Measurements from ENCODE around the gene DMBX1. TPM values are rescaled to one million over a fixed set of nuclear protein-coding genes. Genes with fewer than 3 reads are reported as not detected.

Gene DMBX1
- total and polyA plus RNA-seq, 9 of the 15 experiments (the other 6 are each of a cell fraction or from before 2014, with no cell fraction given): 0.25 to 4.3 (median 1.0) TPM

DNA sequence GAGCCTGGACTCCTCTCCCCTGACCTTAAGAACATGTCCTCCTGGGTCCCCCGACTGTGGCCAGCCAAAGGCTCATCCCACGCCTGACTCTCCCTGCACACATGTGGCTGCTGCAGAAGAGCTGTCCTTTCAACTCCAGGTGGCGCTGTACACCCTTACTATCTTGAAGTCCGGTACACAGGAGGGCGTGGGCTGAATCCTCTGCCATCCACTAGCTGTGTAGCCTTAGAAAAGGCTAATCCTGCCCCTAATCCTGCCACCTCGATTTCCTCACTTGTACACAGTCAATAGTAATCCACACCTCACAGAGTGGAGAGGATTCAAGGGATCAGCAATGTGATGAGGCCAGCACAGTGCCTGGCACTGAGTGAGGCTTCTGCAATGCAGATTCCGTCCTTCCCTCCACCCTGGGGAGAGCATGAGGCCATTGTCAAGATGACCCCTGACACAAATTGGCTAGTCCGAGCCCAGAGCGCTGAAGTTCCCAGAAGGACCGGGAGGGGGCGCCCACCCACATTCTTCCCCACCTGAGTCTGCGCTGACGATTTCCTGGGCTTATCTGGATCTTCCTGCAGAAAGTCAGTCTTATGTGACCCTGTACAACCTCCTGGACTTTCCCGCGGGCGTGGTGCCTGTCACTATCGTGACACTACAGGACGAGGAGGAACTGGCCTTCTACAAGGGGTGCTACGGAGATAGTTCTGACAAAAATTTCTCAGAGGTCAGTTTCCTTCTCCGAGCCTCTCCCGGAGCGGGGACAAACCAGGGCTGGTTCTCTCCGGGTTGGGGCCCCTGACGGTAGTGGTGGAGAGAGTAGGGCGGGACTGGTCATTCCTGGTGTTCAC is 47.1 kb upstream of the DMBX1 start (continued):
- TF ChIP-seq, protein P1, sequence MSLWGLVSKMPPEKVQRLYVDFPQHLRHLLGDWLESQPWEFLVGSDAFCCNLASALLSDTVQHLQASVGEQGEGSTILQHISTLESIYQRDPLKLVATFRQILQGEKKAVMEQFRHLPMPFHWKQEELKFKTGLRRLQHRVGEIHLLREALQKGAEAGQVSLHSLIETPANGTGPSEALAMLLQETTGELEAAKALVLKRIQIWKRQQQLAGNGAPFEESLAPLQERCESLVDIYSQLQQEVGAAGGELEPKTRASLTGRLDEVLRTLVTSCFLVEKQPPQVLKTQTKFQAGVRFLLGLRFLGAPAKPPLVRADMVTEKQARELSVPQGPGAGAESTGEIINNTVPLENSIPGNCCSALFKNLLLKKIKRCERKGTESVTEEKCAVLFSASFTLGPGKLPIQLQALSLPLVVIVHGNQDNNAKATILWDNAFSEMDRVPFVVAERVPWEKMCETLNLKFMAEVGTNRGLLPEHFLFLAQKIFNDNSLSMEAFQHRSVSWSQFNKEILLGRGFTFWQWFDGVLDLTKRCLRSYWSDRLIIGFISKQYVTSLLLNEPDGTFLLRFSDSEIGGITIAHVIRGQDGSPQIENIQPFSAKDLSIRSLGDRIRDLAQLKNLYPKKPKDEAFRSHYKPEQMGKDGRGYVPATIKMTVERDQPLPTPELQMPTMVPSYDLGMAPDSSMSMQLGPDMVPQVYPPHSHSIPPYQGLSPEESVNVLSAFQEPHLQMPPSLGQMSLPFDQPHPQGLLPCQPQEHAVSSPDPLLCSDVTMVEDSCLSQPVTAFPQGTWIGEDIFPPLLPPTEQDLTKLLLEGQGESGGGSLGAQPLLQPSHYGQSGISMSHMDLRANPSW (CRISPR knock-in tag; IDR thresholded peaks at IDR 0.05): no peak
- TF ChIP-seq MAFK (IDR thresholded peaks at IDR 0.05; ENCODE audit: low read length): no peak
- peak; percentile 98 for TF ChIP-seq RBBP5 (IDR thresholded peaks at IDR 0.05; ENCODE audit: borderline replicate concordance, insufficient read depth, low read length, poor library complexity, severe bottlenecking)
- TF ChIP-seq ZZZ3 (IDR thresholded peaks at IDR 0.05): peak; percentile 98
- TF ChIP-seq, protein P2, sequence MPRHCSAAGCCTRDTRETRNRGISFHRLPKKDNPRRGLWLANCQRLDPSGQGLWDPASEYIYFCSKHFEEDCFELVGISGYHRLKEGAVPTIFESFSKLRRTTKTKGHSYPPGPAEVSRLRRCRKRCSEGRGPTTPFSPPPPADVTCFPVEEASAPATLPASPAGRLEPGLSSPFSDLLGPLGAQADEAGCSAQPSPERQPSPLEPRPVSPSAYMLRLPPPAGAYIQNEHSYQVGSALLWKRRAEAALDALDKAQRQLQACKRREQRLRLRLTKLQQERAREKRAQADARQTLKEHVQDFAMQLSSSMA (CRISPR knock-in tag; IDR thresholded peaks at IDR 0.05): peak; percentile 81; the same call in 1 of the 2 replicates
- peak; percentile 96; the same call in 1 of the 2 replicates for TF ChIP-seq KAT7 (CRISPR knock-in tag; IDR thresholded peaks at IDR 0.05; ENCODE audit: borderline replicate concordance)
- TF ChIP-seq, protein P3, sequence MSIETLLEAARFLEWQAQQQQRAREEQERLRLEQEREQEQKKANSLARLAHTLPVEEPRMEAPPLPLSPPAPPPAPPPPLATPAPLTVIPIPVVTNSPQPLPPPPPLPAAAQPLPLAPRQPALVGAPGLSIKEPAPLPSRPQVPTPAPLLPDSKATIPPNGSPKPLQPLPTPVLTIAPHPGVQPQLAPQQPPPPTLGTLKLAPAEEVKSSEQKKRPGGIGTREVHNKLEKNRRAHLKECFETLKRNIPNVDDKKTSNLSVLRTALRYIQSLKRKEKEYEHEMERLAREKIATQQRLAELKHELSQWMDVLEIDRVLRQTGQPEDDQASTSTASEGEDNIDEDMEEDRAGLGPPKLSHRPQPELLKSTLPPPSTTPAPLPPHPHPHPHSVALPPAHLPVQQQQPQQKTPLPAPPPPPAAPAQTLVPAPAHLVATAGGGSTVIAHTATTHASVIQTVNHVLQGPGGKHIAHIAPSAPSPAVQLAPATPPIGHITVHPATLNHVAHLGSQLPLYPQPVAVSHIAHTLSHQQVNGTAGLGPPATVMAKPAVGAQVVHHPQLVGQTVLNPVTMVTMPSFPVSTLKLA (conservative IDR thresholded peaks at IDR 0.05): peak; percentile 89 to 90
- peak in 1 of 2 experiments; percentile 23; a peak in 1 of 4 replicates for TF ChIP-seq KDM4B (IDR thresholded peaks at IDR 0.05; ENCODE audit: borderline replicate concordance in 2 of 2, low read depth in 1 of 2)
- TF ChIP-seq GATAD2A (IDR thresholded peaks at IDR 0.05): no peak; the same call in 1 of the 2 replicates
- no peak for TF ChIP-seq CHCHD3 (CRISPR knock-in tag; IDR thresholded peaks at IDR 0.05)
- TF ChIP-seq SMARCB1 (IDR thresholded peaks at IDR 0.05; ENCODE audit: insufficient read length, low read depth): no peak
